ENCODE data around the gene IL17C. TPM values are rescaled to one million over a fixed set of nuclear protein-coding genes. Genes with fewer than 3 reads are reported as not detected.

The IL17C gene
- total RNA-seq, 1 donor from 2014 or later: 0.29 TPM

DNA sequence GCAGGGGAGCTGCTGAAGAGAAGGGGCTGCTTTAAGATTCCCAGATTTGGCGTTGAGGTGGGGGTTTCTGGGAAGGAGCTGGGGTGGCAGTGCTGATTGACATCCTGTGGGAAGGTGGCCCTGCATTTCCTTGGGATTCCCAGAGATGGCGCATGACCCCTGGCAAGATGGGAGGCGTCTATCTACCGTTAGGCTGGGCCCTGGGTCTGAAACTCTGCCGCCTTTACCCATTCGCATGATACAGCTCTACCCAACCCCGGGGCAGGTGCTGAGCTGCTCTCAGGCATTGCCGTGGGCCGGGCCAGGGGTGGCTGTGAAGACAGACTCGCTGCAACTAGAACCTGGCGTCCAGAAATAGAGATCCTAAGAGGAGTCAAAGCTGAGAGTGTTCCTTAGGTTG is 34.4 kb downstream of the IL17C start:
- peak; percentile 44 for TF ChIP-seq CTCF (IDR thresholded peaks at IDR 0.05; ENCODE audit: insufficient read depth, low read length, poor library complexity, severe bottlenecking)
- Histone ChIP-seq H3K27me3 (ENCODE audit: control insufficient read depth, insufficient read depth, low read length) (peaks cover under 1% of the 10 kb centered on the region), H3K4me3 (ENCODE audit: low read depth, low read length) (no peak overlapping the region), H3K36me3 (ENCODE audit: control insufficient read depth, insufficient read depth, low read length) (no peaks in the 10 kb centered on the region)
- no peak for DNase-seq (ENCODE audit: low read depth)

- no peak for TF ChIP-seq CTCF (IDR thresholded peaks at IDR 0.05; ENCODE audit: insufficient read depth, low read length, poor library complexity, severe bottlenecking)
- Histone ChIP-seq H3K27me3 (ENCODE audit: control insufficient read depth, insufficient read depth, low read length) (peaks cover 7% of the 10 kb centered on the region), H3K4me3 (ENCODE audit: low read depth, low read length) (no peak overlapping the region), H3K36me3 (ENCODE audit: control insufficient read depth, insufficient read depth, low read length) (no peaks in the 10 kb centered on the region)
- DNase-seq (ENCODE audit: low read depth): no peak
These were observed 35.5 kb downstream of the IL17C start for GRCh38 chr16:88673716-88674379.

- H3K36me3 ChIP-seq (ENCODE audit: control insufficient read depth, insufficient read depth, low read length): no peaks in the 10 kb centered on the region
- H3K27me3 ChIP-seq (ENCODE audit: control insufficient read depth, insufficient read depth, low read length): peaks cover 13% of the 10 kb centered on the region
- no peak for TF ChIP-seq CTCF (IDR thresholded peaks at IDR 0.05; ENCODE audit: insufficient read depth, low read length, poor library complexity, severe bottlenecking)
- DNase-seq (ENCODE audit: low read depth): no peak
- H3K4me3 ChIP-seq (ENCODE audit: low read depth, low read length): no peak overlapping the region
These were observed 38.3 kb downstream of the IL17C start for GRCh38 chr16:88676502-88677242.

DNA sequence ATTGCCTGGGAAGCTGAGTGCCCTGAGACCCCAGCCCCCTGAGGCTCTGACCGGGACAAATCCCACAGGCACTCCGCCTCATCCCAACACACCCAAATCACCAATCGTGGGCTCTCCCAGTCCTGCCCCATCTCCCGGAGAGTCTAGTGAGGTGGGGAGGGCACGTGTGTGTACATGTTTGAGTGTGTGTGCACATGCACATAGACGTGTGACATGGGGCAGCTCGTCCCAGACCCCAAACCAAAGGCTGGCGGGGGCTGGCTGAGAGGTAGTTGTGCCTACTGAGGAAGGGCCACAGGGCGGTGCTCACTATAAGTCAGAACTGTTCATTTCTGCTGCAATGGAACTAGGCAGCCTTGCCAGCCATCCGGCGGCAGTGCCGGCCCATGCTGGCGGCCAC is 39.3 kb downstream of the IL17C start:
- no peak for DNase-seq (ENCODE audit: low read depth)
- no peaks in the 10 kb centered on the region for H3K36me3 ChIP-seq (ENCODE audit: control insufficient read depth, insufficient read depth, low read length)
- no peak overlapping the region for H3K4me3 ChIP-seq (ENCODE audit: low read depth, low read length)
- peaks cover 18% of the 10 kb centered on the region for H3K27me3 ChIP-seq (ENCODE audit: control insufficient read depth, insufficient read depth, low read length)
- TF ChIP-seq CTCF (IDR thresholded peaks at IDR 0.05; ENCODE audit: insufficient read depth, low read length, poor library complexity, severe bottlenecking): no peak

GRCh38 chr16:88678224-88678979 is 40.0 kb downstream of the IL17C start:
- no peaks in the 10 kb centered on the region for H3K36me3 ChIP-seq (ENCODE audit: control insufficient read depth, insufficient read depth, low read length)
- no peak for DNase-seq (ENCODE audit: low read depth)
- peaks cover 18% of the 10 kb centered on the region for H3K27me3 ChIP-seq (ENCODE audit: control insufficient read depth, insufficient read depth, low read length)
- H3K4me3 ChIP-seq (ENCODE audit: low read depth, low read length): no peak overlapping the region
- no peak for TF ChIP-seq CTCF (IDR thresholded peaks at IDR 0.05; ENCODE audit: insufficient read depth, low read length, poor library complexity, severe bottlenecking)

Data from kidney epithelial cell (primary cell).